Caki2 (cell line): ENCODE data around the gene TMEM30B. TPM values are rescaled to one million over a fixed set of nuclear protein-coding genes. Genes with fewer than 3 reads are reported as not detected.

Experiments
- DNase-seq: peaks from one replicate; pipeline ENCODE4 v3.0.0-alpha.2; 2015; ENCODE audit warnings: low read depth
- in situ Hi-C: cut with HindIII; loops from 2 replicates; pipeline ENCODE4 v1.10.0; 2016; ENCODE audit warnings: low sequenced_read_pairs, low pct_unique_long_range_greater_than_20kb, mixed read lengths
- total RNA-seq: library from RNA; depleted of rRNA; stranded (reverse); fragments of >200 nt; shearing (Covaris generic); gene quantifications from 2 replicates; pipeline ENCODE4 v1.2.3, GENCODE V29; 2014; ENCODE audit warnings: low replicate concordance

TMEM30B gene
- total RNA-seq, 1 experiment from 2014 or later, result not detected

DNA sequence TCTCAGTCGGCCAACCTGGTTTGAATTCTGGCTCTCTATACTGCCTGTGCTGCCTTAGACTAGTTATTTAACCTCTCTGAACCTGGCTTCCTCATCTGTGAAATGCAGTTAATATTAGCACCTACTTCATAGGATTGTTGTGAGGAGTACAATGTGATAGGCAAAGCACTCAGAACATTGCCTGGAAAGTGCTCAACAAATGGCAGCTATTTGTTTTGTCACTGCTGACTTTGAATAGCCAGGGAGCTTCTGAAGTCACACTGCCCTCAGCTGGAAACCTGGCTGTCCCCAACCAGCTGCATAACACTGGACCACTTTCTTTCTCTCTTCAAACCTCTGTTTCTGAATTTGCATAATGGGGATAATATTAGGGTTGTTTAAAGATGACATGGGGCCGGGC, 9.6 kb downstream of the TMEM30B start:
- no peak for DNase-seq
- in situ Hi-C loops, result no loop called here

DNA sequence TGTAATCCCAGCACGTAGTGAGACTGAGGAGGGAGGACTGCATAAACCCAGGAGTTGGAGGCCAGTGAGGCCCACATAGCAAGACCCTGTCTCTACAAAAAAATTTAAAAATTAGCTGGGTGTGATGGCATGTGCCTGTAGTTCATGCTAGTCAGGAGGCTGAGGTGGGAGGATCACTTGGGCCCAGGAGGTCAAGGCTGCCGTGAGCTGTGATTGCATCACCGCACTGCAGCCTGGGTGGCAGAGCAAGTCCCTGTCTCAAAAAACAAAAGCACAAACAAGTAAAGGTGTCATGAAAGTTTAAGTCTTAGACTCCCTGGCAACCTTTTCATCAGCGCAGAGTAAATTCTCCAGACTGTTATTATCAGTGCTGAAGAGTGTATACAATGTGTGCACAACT, 10.4 kb downstream of the TMEM30B start:
- in situ Hi-C loops, result no loop called here
- no peak for DNase-seq

DNA sequence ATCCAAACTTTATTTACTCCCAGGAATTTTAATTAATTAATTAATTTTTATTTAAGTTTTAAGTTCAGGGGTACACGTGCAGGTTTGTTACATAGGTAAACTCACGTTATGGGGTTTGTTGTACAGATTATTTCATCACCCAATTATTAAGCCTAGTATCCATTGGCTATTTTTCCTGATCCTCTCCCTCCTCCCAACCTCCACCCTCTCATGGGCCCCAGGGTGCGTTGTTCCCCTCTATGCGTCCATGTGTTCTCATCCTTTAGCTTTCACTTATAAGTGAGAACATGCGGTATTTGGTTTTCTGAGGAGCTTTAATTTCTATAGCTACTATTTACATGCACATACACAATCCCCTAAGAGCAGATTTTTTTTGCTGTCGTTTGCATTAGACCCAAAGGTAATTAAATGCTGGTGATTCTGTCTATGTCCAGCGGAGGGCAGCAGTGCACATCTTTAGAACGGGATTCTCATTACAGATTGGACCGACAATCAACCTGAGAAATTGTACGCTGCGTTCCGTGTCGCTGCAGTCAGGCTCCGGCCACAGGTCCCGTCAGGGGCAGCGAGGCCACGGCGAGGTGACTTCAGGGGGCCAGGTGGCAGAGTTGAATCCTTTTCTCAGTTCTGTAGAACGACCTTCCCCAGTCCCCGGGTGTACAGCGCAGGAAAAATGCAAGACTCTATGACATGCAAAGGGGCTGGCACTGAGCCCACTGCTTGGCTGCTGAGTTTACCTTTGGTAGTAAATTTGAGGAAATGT, 11.6 kb downstream of the TMEM30B start:
- peak; percentile 55 for DNase-seq
- in situ Hi-C loops, result no loop called here

DNA sequence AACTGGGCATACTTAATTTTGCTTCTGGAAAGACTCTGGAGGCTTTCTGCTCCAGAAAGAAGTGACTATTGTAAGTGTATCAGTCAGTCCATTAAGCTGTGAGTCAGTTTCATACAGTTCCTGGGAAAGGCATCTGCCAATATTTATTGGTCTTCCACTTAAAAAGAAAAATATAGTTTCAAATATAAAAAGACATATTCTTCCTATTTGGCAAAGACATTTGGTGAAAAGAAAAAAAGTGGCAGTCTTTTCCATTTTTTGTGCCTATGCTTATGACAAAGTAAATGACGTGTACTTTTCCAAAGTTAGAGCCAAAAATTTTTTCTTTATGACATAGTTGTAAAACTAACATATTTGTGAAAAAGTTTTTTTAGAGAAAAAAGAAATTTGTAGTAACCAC, 12.3 kb downstream of the TMEM30B start:
- no peak for DNase-seq
- in situ Hi-C loops, result no loop called here

DNA sequence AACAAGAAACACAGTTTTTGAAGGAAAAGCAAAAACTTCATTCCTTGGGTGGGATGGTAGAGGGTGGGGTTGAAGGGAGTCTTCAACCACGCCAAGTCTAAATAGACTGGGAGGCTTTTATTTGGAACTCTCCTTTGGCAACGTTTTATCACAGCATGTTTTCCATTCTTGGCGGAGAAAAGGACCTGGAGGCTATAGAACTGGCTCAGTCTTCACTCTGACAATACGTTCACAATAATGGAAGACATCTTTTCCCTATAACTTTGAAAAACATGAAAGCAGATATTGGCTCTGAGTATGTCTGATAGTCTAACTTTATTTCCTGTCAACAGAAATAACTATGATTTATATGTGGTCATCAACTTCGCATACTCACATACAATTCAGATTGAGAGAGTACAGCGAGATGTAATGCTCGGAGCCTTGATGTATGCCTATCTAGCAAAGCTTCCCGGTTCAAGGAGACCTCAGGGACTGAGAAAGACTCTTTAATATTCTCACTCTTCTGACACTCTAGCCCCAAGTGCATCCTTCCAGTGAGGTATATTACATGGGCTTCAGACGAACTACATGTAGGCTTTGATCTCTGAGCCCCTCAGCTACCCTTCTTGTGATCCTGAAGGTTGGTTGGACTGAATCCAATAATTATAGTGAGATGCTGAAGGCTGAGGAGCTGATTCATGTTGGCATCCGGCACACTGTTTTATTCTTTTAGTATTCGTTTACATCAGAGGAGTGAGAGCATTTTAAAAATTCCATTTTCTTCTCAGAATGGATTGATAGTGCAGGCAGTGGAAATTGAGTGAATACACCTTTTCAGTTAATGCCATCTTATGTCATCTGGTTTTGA, 14.0 kb downstream of the TMEM30B start:
- in situ Hi-C loops, result no loop called here

DNA sequence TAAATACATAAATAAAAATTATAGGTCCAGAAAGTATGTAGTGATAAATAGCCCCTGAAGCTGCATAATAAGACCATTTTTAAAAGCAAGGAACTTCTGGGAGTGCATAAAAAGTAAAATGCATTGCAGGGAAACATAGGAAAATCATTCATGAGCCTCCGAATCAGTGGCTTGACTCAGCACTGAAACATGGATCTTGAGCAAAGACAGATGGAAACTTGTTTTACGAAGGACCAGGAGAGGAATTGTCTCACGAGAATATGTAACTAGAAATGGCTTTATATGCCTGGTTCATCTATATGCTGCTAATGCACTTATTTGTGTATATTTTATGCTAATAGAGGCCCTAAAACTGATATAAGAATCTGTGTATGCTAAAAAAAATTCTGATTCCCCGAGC, 14.7 kb downstream of the TMEM30B start:
- in situ Hi-C loops, result no loop called here

More for the DNA sequence above, 14.0 kb downstream of the TMEM30B start:
- DNase-seq, result no peak

DNA sequence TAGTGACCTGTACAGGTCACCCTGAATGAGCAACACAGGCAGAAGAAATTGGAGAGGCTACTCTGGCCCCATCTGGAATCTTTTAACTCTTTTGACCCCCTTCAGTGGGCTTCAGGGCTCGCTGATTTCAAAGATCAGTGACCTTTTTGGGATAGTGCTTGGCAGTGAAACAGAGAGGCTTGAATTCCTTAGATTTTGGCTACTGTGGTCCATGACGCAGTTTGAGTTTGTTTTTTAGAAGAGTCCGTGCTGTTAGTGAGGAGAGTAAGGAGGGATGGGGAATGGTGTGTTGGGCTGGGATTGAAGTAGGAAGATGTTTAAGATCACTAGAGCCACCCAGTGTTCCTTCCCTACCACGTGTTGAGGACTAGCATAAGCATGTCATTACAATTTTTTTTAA, 16.5 kb downstream of the TMEM30B start:
- no peak for DNase-seq
- in situ Hi-C loops, result no loop called here

More for the DNA sequence above, 14.7 kb downstream of the TMEM30B start:
- DNase-seq, result no peak

DNA sequence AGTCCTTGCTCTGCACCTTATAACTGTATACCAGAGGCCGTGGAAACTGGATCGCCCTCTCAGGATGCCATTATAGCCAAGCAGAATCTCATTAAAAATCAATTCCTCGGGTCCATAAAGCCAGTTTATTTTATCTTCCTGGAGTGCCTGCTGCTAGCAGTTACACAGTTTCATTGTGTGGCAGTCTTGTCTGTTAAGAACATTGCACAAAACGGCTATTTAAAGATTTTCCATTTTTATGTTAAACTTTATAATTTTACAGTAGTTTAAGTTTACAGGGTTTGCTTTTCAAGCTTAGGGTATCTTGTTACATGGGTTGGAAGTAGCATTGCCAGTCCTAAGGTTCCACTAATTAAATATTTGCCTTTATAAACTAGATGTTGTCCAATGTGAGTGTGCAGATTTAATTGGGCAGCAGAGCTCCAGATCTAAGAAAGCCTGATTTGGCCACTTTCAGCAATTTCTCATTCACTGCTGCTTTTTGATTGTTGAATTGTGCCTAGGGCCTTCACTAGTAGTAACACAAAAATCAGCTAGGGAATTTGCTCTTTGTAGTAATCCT, 17.0 kb downstream of the TMEM30B start:
- no peak for DNase-seq
- in situ Hi-C loops, result no loop called here

DNA sequence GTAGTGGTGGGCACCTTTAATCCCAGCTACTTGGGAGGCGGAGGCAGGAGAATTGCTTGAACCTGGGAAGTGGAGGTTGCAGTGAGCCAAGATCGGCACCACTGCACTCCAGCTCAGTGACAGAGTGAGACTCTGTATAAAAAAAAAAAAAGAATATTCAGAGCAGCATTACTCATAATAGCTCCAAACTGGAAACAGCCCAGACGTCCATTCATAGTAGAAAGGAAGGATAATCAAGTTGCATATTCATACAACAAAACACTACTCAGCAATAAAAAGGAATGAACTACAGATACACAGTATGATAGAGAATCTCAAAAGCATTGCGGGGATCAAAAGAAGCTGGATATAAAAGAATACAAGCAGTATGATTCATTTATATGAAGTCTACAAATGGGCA, 19.1 kb downstream of the TMEM30B start:
- DNase-seq, result no peak
- in situ Hi-C loops, result no loop called here

DNA sequence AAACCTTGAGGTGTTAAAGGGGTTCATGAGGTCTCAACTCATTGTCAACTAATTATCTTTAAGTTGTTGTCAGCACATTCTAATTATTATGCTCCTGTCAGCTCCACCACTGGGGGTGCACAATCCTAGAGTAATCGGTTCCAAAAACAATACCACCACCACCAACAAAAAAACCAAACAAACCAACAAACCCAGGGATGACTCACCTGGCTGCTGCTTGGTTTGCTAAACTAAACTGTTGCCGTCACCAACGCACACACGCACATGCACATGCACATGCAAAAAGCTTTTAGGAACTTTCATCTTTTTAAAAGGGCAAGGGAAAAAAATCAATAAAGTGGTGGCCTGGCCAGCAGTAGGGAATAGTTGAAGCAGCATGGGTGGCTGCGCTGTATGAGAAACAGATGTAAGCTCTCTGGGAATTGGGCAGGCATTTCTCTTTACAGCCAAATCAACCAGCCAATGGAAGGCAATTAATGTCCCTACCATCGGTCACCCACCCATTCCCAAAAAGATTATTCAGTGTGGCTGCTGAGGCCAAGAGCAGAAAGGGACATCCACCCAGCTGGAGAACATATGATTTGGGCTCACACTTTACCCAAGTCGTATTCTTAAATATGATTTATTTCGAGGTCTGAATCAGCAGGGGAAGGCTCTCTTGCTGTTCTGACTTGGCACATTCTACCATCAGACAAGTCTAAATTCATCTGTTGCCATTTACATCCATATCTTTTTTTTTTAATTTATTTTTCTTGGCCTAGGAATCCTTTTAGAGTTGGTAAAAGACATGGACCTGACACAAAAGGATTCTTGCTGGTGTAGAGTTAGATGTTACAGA, 20.0 kb downstream of the TMEM30B start:
- peak; percentile 56 for DNase-seq
- in situ Hi-C loops, result no loop called here

DNA sequence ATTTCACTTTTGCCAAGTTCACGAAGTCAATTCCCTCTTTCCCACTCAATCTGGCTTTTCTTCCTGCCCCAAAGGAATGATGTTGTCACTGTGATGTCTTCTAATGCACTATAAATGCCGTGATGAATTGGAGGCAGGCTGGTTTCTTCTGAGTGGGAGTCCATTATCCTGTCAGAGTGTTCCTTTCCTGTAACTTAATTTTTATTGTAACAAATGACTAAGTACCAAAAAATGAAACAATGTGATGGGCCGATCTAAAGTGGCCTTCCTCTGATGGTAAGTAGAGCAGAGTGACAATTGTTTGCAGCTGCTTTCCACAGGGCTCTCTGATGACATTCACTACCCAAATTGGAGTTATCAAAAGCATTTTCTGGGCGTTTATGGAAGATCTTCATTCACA, 22.2 kb downstream of the TMEM30B start:
- DNase-seq, result no peak
- in situ Hi-C loops, result no loop called here

DNA sequence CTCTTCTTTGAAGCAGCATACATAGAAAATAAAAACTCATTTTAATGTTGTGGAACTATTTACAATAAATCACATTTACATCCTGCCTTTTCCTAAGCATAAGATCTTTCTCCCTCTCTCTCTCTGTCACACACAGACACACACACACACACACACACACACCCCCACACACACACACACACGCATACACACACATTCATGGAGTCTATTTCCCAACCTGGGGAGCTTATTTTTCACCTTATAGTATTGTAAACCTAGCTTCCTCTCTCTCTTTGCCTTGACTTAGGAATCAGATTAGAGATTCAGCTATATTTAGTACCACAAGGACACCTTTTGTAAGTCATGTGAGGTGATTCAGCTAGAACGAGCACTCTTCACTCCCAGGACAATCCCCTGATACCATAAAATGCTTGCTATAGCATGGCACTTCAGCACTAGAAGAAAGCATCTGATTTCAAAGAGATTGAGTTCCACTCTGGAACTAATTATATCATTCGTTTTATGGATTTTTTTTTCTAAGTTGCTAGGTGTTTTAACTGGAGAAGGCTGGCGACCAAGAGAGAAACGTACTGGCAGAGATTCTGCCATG, 23.6 kb downstream of the TMEM30B start:
- in situ Hi-C loops, result no loop called here
- DNase-seq, result no peak

DNA sequence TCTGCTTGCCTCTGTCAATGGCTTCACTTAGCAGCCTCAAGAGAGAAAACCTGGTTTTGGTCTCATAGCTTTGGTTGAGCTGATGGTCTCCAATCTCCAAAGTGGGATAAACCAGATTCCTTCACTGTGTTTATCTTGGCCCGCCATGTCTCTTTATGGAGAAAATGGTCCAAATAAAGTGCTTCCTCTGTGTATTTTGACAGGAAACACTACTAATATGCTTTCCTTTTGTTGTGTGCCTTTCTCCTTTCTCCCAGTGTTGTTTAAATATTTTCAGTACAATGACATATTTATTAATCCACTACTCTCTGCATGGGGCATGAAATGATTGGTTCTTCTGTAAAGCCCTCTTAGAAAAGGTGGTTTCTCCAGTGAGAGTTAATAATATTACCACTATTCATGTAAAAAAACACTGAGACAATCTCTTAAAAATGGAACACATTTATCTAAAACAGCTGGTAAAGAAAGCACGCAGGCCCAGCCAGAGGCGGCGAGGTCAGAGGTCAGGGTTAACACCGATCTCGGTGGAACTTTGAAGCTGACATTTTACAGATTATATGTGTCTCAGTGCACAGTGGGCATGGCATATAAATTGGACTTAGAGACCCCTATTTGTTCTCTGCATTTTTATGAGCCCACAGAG, 24.2 kb downstream of the TMEM30B start:
- in situ Hi-C loops, result no loop called here
- DNase-seq, result no peak

DNA sequence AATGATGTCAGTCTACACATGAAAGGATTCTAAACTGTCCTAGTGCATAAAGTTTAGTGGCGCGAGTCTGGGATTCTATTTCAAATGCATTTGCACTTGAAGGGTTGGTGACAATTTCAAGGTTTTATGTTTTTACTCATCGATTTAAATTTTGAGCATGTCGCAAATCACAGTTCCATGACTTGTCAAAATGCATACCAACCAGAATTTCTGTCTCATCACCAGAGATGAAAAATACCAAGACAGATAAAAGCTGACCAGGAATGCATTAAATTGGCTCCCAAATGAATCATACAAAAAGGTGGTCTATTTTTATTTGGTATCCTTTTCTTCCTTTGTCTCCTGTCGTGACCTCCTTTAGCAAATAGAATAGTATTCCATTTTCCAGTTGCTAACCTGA, 25.2 kb downstream of the TMEM30B start:
- in situ Hi-C loops, result no loop called here
- DNase-seq, result no peak

DNA sequence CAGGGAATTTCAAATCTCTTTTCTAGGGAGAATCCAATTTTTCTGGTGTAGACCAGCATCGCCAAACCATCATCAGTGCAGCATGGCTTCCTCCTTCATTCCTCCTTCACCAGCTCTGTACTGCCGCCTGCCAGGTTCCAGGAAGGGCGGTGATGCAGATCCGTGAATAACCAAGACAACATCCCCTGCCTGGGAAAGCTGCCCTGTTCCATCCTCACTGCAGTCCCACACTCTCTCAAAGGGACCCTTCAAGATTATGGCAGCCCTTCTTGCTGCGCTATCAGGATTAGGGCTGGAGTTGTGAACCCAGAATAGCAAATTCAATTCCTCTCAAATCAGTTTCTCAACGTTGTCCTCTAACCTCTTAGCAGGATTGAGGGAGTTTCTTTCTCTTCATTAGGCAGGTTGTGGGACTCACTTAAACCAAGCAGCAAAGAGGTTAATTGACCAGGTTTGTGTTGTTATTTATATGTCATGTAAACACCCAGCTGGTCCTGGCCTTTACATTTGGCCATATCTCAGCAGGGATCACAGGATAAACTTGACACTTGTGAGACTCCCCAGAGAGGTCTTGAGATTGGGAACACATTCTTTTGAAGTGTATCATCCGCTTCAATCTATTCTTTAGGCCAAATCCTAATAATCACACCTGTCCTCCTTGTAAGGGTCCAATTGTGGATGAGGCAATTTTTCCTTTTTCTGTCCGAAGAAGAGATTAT, 26.2 kb downstream of the TMEM30B start:
- no peak for DNase-seq
- in situ Hi-C loops, result no loop called here

DNA sequence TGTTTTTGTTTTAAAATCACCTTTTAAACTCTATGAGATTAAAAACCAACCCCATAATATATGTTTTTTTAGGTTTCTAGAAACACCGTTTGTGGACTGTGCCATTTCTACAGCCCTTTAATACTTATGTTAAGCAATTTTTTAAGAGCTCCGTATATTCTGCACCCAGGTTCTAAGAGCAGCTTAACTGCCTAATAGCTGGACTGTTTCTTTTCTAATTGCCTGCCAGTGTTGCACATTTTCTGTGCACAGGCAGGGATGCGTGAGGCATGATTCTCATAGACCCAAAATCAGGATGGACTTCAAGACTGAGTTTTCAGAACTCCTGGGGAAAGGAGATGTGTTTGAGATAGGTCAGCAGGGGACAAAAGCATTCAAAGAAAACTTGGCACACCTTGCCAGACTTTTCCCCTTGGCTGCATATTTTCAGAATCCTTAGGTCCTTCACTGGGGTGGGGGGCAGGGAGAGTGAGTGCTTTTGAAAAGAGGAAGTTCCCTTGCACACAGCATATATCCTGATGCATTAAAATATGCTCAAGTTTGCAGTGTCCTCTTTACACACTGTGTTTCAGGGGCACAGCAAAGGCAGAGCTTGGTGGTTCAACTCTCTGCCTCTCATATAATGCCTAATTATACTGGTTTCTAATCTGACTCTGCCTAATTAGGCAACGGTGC, 27.9 kb downstream of the TMEM30B start:
- no peak for DNase-seq
- in situ Hi-C loops, result no loop called here
